Dedifferentiated amniotic fluid mesenchymal stem cell (primary cell): ENCODE data around the gene VANGL2.

Experiments
- DNase-seq: peaks from one replicate; pipeline ENCODE4 v3.0.0-alpha.2; 2016; ENCODE audit errors: extremely low spot score

The VANGL2 gene

DNA sequence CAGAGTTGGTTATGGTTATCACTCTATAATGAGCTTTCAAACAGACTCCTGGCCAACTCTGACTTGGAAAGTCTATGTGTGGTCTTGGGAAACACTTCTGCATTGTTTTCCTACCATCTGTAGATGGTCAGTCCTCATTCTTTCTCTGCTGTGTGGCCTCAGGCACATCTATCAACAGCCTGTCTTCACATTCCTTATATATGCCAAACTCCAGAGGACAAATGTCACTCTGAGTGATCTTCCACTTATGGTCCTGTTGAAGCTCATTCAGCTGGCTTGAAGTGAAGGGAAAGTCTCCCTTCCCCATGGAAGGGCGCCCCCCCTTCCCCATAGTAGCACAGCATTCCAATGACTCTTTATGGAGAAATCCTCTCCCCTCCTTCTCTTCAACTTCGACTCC is 58.7 kb downstream of the VANGL2 start:
- no peak for DNase-seq

GRCh38 chr1:160459687-160460086 is 59.3 kb downstream of the VANGL2 start:
- no peak for DNase-seq

- DNase-seq = no peak
Observed at GRCh38 chr1:160460214-160460642, 59.9 kb downstream of the VANGL2 start.

DNA sequence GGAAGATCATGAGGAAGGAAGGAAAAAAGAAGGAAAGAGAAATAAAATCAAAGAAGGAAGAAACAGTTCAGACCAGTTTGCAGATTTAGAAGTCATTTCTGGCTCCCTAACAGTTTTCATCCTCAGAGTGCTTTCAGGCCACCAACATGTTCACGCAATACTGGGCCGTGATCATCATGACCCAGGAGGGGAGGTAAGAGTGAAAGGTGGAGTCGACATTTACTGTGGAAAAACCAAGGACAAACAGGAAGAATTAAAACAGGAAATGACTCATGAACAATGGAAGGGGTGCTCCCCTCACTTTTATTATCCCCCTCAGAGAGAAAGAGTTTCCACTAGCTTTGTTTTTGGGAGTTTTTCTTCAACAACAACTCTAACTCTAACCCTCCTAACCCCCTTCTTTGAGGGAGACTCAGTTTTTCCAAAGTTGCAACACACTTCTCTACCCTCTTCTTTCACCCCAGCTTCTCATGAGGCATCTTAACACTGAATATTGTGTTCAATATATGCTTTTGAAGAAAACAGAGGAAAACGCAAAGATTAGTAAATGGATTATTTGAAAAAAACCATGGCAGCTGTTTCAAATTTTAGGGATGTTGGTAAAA is 60.4 kb downstream of the VANGL2 start:
- no peak for DNase-seq

- no peak for DNase-seq
Observed at GRCh38 chr1:160465123-160465522, 64.8 kb downstream of the VANGL2 start.

DNA sequence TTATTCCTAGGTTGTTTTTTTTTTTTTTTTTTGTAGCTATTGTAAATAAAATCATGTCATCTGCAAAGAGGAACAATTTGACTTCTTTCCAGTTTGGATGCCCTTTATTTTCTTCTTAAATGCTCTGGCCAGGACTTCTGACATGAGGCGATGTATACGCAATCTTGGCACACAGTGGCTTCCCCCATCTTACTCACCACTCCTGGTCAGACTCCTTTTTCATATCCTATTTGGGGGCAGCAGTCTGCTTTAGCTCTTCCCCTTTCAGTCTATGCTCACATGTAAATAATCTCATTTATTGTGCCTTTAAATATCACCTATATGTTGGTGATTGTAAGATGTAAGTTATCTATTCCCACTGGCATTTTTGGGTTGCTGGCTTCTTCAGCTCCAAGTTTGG is 66.6 kb downstream of the VANGL2 start:
- no peak for DNase-seq

GRCh38 chr1:160467576-160467975 is 67.2 kb downstream of the VANGL2 start:
- no peak for DNase-seq

- DNase-seq = no peak
Observed at GRCh38 chr1:160471253-160471652, 70.9 kb downstream of the VANGL2 start.

- DNase-seq = no peak
Observed at GRCh38 chr1:160472112-160472511, 71.7 kb downstream of the VANGL2 start.

GRCh38 chr1:160474392-160475242 is 74.3 kb downstream of the VANGL2 start:
- no peak for DNase-seq
